CD4-positive, alpha-beta memory T cell (primary cell): ENCODE measurements around the gene EML6. TPM values are rescaled to one million over a fixed set of nuclear protein-coding genes. Genes with fewer than 3 reads are reported as not detected.
"Not testable (repeated sequence)": the region's sequence is repeated elsewhere in the genome, so short reads cannot be mapped to it uniquely, and the experiment has no call there.

Experiments
- CTCF ChIA-PET: fragments of 350-600 bp; sonication (Branson Sonifier 250); formaldehyde crosslinking; loops from one replicate; lab custom pipeline; 2021; ENCODE audit warnings: inconsistent platforms; ENCODE audit not compliant: partially characterized antibody; lab: Charles Lee
- POLR2A ChIA-PET: fragments of 350-600 bp; sonication (Branson Sonifier 250); formaldehyde crosslinking; loops from one replicate; lab custom pipeline; 2021; ENCODE audit not compliant: partially characterized antibody; lab: Charles Lee
- DNase-seq, 5 donors: peaks; one replicate each; pipeline versions ENCODE4 v3.0.0 to v3.0.0-alpha.2; 2020 to 2022; ENCODE audit warnings: mixed read lengths in 1 of 5
- H3K27ac ChIP-seq: one replicate; pipeline ENCODE4 v1.7.0; 2013; ENCODE audit warnings: low read depth, low read length
- H3K27me3 ChIP-seq: 2 replicates; pipeline ENCODE4 v1.7.0; 2013; ENCODE audit warnings: mild to moderate bottlenecking, low read length, moderate library complexity; ENCODE audit not compliant: insufficient read depth
- H3K36me3 ChIP-seq: 2 replicates; pipeline ENCODE4 v1.7.0; 2013; ENCODE audit warnings: mild to moderate bottlenecking, low read length, moderate library complexity; ENCODE audit not compliant: insufficient read depth
- H3K4me1 ChIP-seq: 2 replicates; pipeline ENCODE4 v1.7.0; 2013; ENCODE audit warnings: mild to moderate bottlenecking, low read length, moderate library complexity; ENCODE audit not compliant: insufficient read depth
- H3K4me3 ChIP-seq, 2 donors: one replicate each; pipeline ENCODE4 v1.7.0; 2013; ENCODE audit warnings: low read length in 2 of 2, mild to moderate bottlenecking in 1 of 2
- H3K9me3 ChIP-seq, 2 donors: one replicate each; pipeline ENCODE4 v1.7.0; 2013; ENCODE audit warnings: low read length in 2 of 2, control low read depth in 1 of 2; ENCODE audit not compliant: control insufficient read depth in 1 of 2
- H3K27ac Mint-ChIP-seq, 7 donors: one replicate each; pipeline ENCODE4 v1.8.0; 2020 to 2021; ENCODE audit warnings: mixed read lengths in 7 of 7, mild to moderate bottlenecking in 6 of 7, inconsistent platforms in 3 of 7, moderate library complexity in 3 of 7
- H3K27me3 Mint-ChIP-seq, 2 donors: one replicate each; pipeline ENCODE4 v1.8.0; 2020 to 2021; ENCODE audit warnings: mixed read lengths in 2 of 2
- H3K36me3 Mint-ChIP-seq, 2 donors: one replicate each; pipeline ENCODE4 v1.8.0; 2020 to 2021; ENCODE audit warnings: mixed read lengths in 2 of 2, inconsistent platforms in 1 of 2, mild to moderate bottlenecking in 1 of 2
- H3K4me1 Mint-ChIP-seq, 4 donors: one replicate each; pipeline ENCODE4 v1.8.0; 2020 to 2021; ENCODE audit warnings: mixed read lengths in 4 of 4, mild to moderate bottlenecking in 1 of 4
- H3K4me3 Mint-ChIP-seq, 8 donors: one replicate each; pipeline ENCODE4 v1.8.0; 2020 to 2021; ENCODE audit warnings: mixed read lengths in 8 of 8, mild to moderate bottlenecking in 7 of 8, moderate library complexity in 6 of 8, inconsistent platforms in 3 of 8
- H3K9me3 Mint-ChIP-seq, 8 donors: one replicate each; pipeline ENCODE4 v1.8.0; 2020 to 2021; ENCODE audit warnings: mixed read lengths in 8 of 8, mild to moderate bottlenecking in 5 of 8, inconsistent platforms in 3 of 8, moderate library complexity in 1 of 8
- intact Hi-C: fragments of 100-400 bp; cut with micrococcal nuclease; formaldehyde crosslinking; loops from one replicate; pipeline ENCODE4 v1.15.1; 2023
- polyA plus RNA-seq, 2 donors: library from polyadenylated mRNA; unstranded; fragments of 300-500 nt; fragmentation: Illumina TruSeq; gene quantifications; one replicate each; pipeline ENCODE4 v1.2.3, GENCODE V29; 2021
- total RNA-seq, 2 experiments: library from RNA; stranded (reverse); gene quantifications; one replicate each; pipeline ENCODE4 v1.2.3, GENCODE V29; 2021

The EML6 gene
- total and polyA plus RNA-seq, 4 experiments from 2014 or later: 0.02 to 3.9 (median 1.8) TPM; not detected in 1

DNA sequence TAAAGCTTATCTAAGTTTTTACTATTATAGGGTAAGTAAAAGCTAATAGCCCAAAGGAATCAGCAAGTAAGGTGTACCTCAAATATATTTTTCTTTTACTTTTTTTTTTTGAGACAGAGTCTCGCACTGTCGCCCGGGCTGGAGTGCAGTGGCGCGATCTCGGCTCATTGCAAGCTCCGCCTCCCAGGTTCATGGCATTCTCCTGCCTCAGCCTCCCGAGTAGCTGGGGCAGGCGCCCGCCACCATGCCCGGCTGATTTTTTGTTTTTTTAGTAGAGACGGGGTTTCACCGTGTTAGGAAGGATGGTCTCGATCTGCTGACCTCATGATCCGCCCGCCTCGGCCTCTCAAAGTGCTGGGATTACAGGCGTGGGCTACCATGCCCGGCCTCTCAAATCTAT lies 267.2 kb downstream of the EML6 start:
- H3K4me3 ChIP-seq, H3K27me3 ChIP-seq, POLR2A ChIA-PET, H3K9me3 Mint-ChIP-seq, H3K27me3 Mint-ChIP-seq, H3K9me3 ChIP-seq, H3K4me3 Mint-ChIP-seq, DNase-seq, H3K27ac Mint-ChIP-seq, H3K27ac ChIP-seq, intact Hi-C loops: not testable (repeated sequence)
- Histone ChIP-seq H3K36me3 (peaks cover 14% of the 10 kb centered on the region), H3K4me1 (peaks cover 27% of the 10 kb centered on the region)
- CTCF ChIA-PET: interaction anchor here (1.3 to 1.4 kb wide), 2 partner anchors 19 to 178 kb away, joined by 3 to 4 read pairs; no protein-coding TSS in a partner anchor
- Mint-ChIP-seq H3K4me1 (peaks cover 37 to 60% (median 46%) of the 10 kb centered on the region in 4 donors), H3K36me3 (peaks cover 20 to 21% of the 10 kb centered on the region in 2 donors)

- Mint-ChIP-seq H3K4me1 (peaks cover 54 to 74% (median 64%) of the 10 kb centered on the region in 4 donors), H3K27ac (peak overlapping the region in 2 of 7 donors; percentile 13 to 24)
These were observed 272.1 kb downstream of the EML6 start for GRCh38 chr2:54995553-54995952.

DNA sequence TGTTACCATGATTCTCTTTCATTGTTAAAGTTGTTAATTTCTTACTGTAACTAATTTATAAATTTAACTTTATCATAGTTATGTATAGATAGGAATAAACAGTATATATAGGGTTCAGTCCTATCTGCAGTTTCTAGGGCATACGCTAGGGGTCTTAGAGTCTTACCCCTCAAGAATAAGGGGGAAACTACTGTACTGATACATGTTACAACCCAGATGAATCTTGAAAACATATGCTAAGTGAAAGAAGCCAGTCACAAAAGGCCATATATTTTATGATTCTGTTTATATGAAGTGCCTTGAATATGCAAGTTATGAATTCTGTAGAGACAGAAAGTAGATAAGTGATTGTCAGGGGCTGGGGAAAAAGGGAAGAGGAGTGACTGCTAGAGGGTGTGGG lies 274.4 kb downstream of the EML6 start:
- CTCF ChIA-PET: no interaction called here
- H3K4me3 Mint-ChIP-seq: peak overlapping the region in 1 of 8 donors; percentile 5
- intact Hi-C loops: loop anchor here (1.0 kb wide), 1 partner anchor 8 kb away; no protein-coding TSS in a partner anchor

More at GRCh38 chr2:54995553-54995952, 272.1 kb downstream of the EML6 start:
- peak overlapping the region in 1 of 8 donors; percentile 41 for H3K4me3 Mint-ChIP-seq
- Histone ChIP-seq H3K4me1 (peaks cover 64% of the 10 kb centered on the region), H3K9me3 (no peaks in the 10 kb centered on the region), H3K4me3 (no peak overlapping the region), H3K27ac (no peak overlapping the region), H3K36me3 (no peaks in the 10 kb centered on the region), H3K27me3 (no peaks in the 10 kb centered on the region)
- POLR2A ChIA-PET: no interaction called here
- H3K27me3 Mint-ChIP-seq: no peaks in the 10 kb centered on the region
- no peaks in the 10 kb centered on the region for H3K9me3 Mint-ChIP-seq
- peaks cover 0 to 7% of the 10 kb centered on the region in 2 donors for H3K36me3 Mint-ChIP-seq
- no peak for DNase-seq
- intact Hi-C loops: no loop called here
- CTCF ChIA-PET: interaction anchor here (0.8 to 1.0 kb wide), 2 partner anchors 11 to 19 kb away, joined by 3 read pairs; no protein-coding TSS in a partner anchor

DNA sequence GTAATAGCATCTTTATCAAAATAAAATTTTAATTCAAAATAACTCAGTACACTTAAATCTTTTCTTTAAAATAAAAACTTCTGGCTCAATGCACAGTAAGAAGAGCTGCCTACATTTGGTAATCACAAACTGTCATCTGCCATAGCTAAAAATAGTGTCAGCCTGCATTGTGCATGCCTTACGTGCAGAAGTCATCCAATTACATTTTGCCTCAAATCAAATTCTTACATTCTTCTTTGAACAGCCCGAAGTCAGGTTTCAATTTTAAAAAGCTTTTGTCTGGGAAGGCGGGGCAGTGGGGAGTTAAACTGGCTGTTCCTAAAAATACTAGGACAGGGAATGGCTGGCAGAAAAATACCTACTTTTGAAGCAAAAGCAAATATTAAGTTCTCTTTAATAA lies 275.7 kb downstream of the EML6 start:
- H3K4me1 Mint-ChIP-seq: peaks cover 50 to 80% (median 71%) of the 10 kb centered on the region in 4 donors

More for the DNA sequence above, 274.4 kb downstream of the EML6 start:
- POLR2A ChIA-PET: no interaction called here
- Mint-ChIP-seq H3K4me1 (peaks cover 56 to 79% (median 68%) of the 10 kb centered on the region in 4 donors), H3K27ac (no peak overlapping the region), H3K27me3 (no peaks in the 10 kb centered on the region), H3K36me3 (peaks cover 0 to 7% of the 10 kb centered on the region in 2 donors), H3K9me3 (no peaks in the 10 kb centered on the region)
- no peak overlapping the region for H3K4me3 ChIP-seq
- peaks cover 72% of the 10 kb centered on the region for H3K4me1 ChIP-seq
- H3K27ac ChIP-seq: no peak overlapping the region
- no peaks in the 10 kb centered on the region for H3K27me3 ChIP-seq
- no peaks in the 10 kb centered on the region for H3K36me3 ChIP-seq
- no peaks in the 10 kb centered on the region for H3K9me3 ChIP-seq
- DNase-seq: no peak

GRCh38 chr2:55000341-55000740 lies 276.9 kb downstream of the EML6 start:
- H3K4me3 Mint-ChIP-seq: peak overlapping the region in 2 of 8 donors; percentile 1 to 4
- no peak overlapping the region for H3K27ac ChIP-seq
- POLR2A ChIA-PET: no interaction called here

More for the DNA sequence above, 275.7 kb downstream of the EML6 start:
- no peaks in the 10 kb centered on the region for H3K9me3 Mint-ChIP-seq
- peaks cover 0 to 7% of the 10 kb centered on the region in 2 donors for H3K36me3 Mint-ChIP-seq
- peak overlapping the region in 1 of 7 donors; percentile 57 for H3K27ac Mint-ChIP-seq
- Histone ChIP-seq H3K27me3 (no peaks in the 10 kb centered on the region), H3K4me3 (no peak overlapping the region), H3K27ac (no peak overlapping the region), H3K4me1 (peaks cover 81% of the 10 kb centered on the region), H3K36me3 (no peaks in the 10 kb centered on the region), H3K9me3 (no peaks in the 10 kb centered on the region)
- POLR2A ChIA-PET: no interaction called here
- H3K27me3 Mint-ChIP-seq: no peaks in the 10 kb centered on the region
- intact Hi-C loops: no loop called here
- DNase-seq: no peak
- CTCF ChIA-PET: no interaction called here
- peak overlapping the region in 1 of 8 donors; percentile 67 for H3K4me3 Mint-ChIP-seq

DNA sequence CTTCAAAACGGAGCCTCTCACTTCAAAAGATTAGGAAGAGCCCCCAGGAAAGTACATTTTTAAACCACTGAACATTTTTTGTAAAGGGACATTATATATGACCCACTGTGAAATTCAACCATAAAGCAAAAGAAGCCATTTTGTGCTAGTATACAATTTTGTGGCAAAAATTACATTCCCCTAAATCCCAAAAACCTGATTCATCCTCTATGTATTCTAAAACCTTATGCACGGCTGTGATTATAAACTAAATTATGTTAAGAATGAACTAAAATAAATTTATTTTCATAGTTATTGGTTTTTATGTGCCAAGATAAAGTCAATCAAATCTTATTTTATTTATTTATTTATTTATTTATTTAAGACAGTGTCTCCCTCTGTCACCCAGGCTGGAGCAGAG lies 278.3 kb downstream of the EML6 start:
- H3K4me3 Mint-ChIP-seq: peak overlapping the region in 1 of 8 donors; percentile 27
- H3K27ac Mint-ChIP-seq: peak overlapping the region in 1 of 7 donors; percentile 58
- H3K36me3 Mint-ChIP-seq: peaks cover 0 to 8% of the 10 kb centered on the region in 2 donors
- POLR2A ChIA-PET: no interaction called here
- Histone ChIP-seq H3K4me3 (no peak overlapping the region), H3K9me3 (no peaks in the 10 kb centered on the region), H3K4me1 (peaks cover 74% of the 10 kb centered on the region), H3K27me3 (no peaks in the 10 kb centered on the region), H3K27ac (no peak overlapping the region), H3K36me3 (no peaks in the 10 kb centered on the region)
- H3K27me3 Mint-ChIP-seq: no peaks in the 10 kb centered on the region
- peaks cover 54 to 80% (median 71%) of the 10 kb centered on the region in 4 donors for H3K4me1 Mint-ChIP-seq
- no peaks in the 10 kb centered on the region for H3K9me3 Mint-ChIP-seq
- CTCF ChIA-PET: interaction anchor here (1.2 to 1.4 kb wide), 3 partner anchors 11 to 163 kb away, joined by 3 to 5 read pairs (median 3); no protein-coding TSS in a partner anchor
- DNase-seq: no peak
- intact Hi-C loops: no loop called here

More at GRCh38 chr2:55000341-55000740, 276.9 kb downstream of the EML6 start:
- CTCF ChIA-PET: no interaction called here
- H3K27me3 Mint-ChIP-seq: no peaks in the 10 kb centered on the region
- peak overlapping the region in 3 of 7 donors; percentile 5 to 35 (median 13) for H3K27ac Mint-ChIP-seq
- no peaks in the 10 kb centered on the region for H3K27me3 ChIP-seq
- H3K4me1 Mint-ChIP-seq: peaks cover 53 to 80% (median 72%) of the 10 kb centered on the region in 4 donors
- H3K4me3 ChIP-seq: no peak overlapping the region
- H3K9me3 ChIP-seq: no peaks in the 10 kb centered on the region
- no peaks in the 10 kb centered on the region for H3K9me3 Mint-ChIP-seq
- DNase-seq: no peak
- intact Hi-C loops: no loop called here
- peaks cover 0 to 11% of the 10 kb centered on the region in 2 donors for H3K36me3 Mint-ChIP-seq
- H3K36me3 ChIP-seq: no peaks in the 10 kb centered on the region
- peaks cover 74% of the 10 kb centered on the region for H3K4me1 ChIP-seq

GRCh38 chr2:55003706-55004639 lies 280.5 kb downstream of the EML6 start:
- H3K9me3 Mint-ChIP-seq: no peaks in the 10 kb centered on the region
- DNase-seq: no peak
- Histone ChIP-seq H3K9me3 (no peaks in the 10 kb centered on the region), H3K4me1 (peaks cover 75% of the 10 kb centered on the region), H3K4me3 (no peak overlapping the region), H3K27me3 (no peaks in the 10 kb centered on the region), H3K36me3 (no peaks in the 10 kb centered on the region), H3K27ac (no peak overlapping the region)
- POLR2A ChIA-PET: no interaction called here
- no peak overlapping the region for H3K27ac Mint-ChIP-seq
- peaks cover 0 to 8% of the 10 kb centered on the region in 2 donors for H3K36me3 Mint-ChIP-seq
- H3K4me3 Mint-ChIP-seq: no peak overlapping the region
- no peaks in the 10 kb centered on the region for H3K27me3 Mint-ChIP-seq
- intact Hi-C loops: no loop called here
- H3K4me1 Mint-ChIP-seq: peaks cover 54 to 75% (median 69%) of the 10 kb centered on the region in 4 donors
- CTCF ChIA-PET: interaction anchor here (1.3 to 1.5 kb wide), 3 partner anchors 10 to 428 kb away, joined by 3 to 6 read pairs (median 3); no protein-coding TSS in a partner anchor
